SK-N-SH treated with all-trans-retinoic acid at 6 μM for 48 hours (cell line): ENCODE results near the gene GJC2.

ENCODE experiments used
- ARNTL ChIP-seq: fragments of 450-650 bp; formaldehyde crosslinking; IDR thresholded peaks from 2 replicates; pipeline ENCODE4 v1.5.0; 2020; ENCODE audit warnings: low read depth, mild to moderate bottlenecking, moderate library complexity, borderline replicate concordance
- BACH2 ChIP-seq: fragments of 250-450 bp; sonication (Bioruptor Pico); IDR thresholded peaks from 2 replicates; pipeline ENCODE4 v1.9.0; 2021; ENCODE audit warnings: mild to moderate bottlenecking, borderline replicate concordance
- CSDC2 ChIP-seq: fragments of 250-450 bp; sonication (Bioruptor Pico); IDR thresholded peaks from 2 replicates; pipeline ENCODE4 v1.5.0; 2020; ENCODE audit warnings: mild to moderate bottlenecking, moderate library complexity
- ESRRG ChIP-seq: fragments of 250-450 bp; sonication (Bioruptor Pico); IDR thresholded peaks from 2 replicates; pipeline ENCODE4 v1.6.1; 2021; ENCODE audit warnings: mild to moderate bottlenecking
- ISL1 ChIP-seq: fragments of 250-450 bp; sonication (Bioruptor Pico); IDR thresholded peaks from 2 replicates; pipeline ENCODE4 v2.1.2; 2022; ENCODE audit warnings: mild to moderate bottlenecking, moderate library complexity
- TCF4 ChIP-seq: fragments of 250-450 bp; sonication (Bioruptor Pico); IDR thresholded peaks from 2 replicates; pipeline ENCODE4 v1.8.0; 2021; ENCODE audit warnings: mild to moderate bottlenecking, moderate library complexity, borderline replicate concordance
- TOX ChIP-seq: fragments of 250-450 bp; sonication (Bioruptor Pico); IDR thresholded peaks from 2 replicates; pipeline ENCODE4 v1.8.0; 2021; ENCODE audit warnings: mild to moderate bottlenecking, moderate library complexity, borderline replicate concordance
- TSHZ2 ChIP-seq: fragments of 250-450 bp; sonication (Bioruptor Pico); IDR thresholded peaks from 2 replicates; pipeline ENCODE4 v1.5.0; 2020; ENCODE audit warnings: mild to moderate bottlenecking, moderate library complexity
- ZC3H10 ChIP-seq: fragments of 250-450 bp; sonication (Bioruptor Pico); IDR thresholded peaks from 2 replicates; pipeline ENCODE4 v1.5.1; 2021; ENCODE audit warnings: mild to moderate bottlenecking, moderate library complexity
- ZFP3 ChIP-seq: fragments of 250-450 bp; sonication (Bioruptor Pico); IDR thresholded peaks from 2 replicates; pipeline ENCODE4 v1.5.0; 2020; ENCODE audit warnings: mild to moderate bottlenecking, moderate library complexity
- ZNF565 ChIP-seq: fragments of 450-650 bp; formaldehyde crosslinking; conservative IDR thresholded peaks from 2 replicates; pipeline ENCODE4 v1.5.0; 2020; ENCODE audit warnings: low read depth, mild to moderate bottlenecking, moderate library complexity
- TF ChIP-seq, protein P1 (sequence below): fragments of 250-450 bp; sonication (Bioruptor Pico); IDR thresholded peaks from 2 replicates; pipeline ENCODE4 v1.5.1; 2020; ENCODE audit warnings: low read depth, mild to moderate bottlenecking, moderate library complexity

DNA sequence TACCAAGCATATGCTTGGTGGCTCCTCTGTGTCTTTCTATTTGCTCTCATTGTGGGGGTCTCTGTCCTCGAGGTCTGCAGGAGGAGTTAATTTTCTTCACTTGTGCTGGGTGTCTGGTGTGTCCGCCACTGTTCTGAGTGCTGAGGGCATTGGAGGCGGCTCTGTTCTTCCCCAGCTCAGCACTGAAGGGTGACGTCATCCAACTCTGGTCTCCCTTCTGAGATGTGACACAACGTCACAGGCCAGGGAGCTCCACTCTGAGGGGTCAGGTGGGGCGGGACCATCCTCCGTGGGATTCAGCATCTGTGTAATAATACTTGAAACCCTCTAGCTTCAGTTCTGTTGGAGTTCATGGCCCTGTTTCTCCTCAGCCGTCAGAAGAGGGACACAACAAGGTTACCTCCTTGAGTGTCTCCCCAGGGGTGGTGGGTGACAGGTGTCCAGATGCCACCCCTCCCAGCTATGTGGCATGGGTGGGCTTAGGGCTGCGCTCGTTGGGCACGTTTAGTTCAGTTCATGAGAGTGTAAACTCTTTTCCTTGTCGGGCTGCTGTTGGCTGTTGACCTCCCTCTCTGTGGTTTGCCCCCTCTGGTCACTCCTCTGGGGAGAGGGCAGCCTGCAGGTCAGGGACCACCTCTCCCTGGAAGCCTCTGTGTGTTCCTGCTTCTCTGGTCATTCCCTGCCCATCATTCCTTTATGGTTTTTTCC lies 19.0 kb downstream of the GJC2 start:
- TF ChIP-seq ZNF565 (no peak), ESRRG (no peak), TCF4 (CRISPR knock-in tag) (no peak), TOX (CRISPR knock-in tag) (no peak), ZFP3 (CRISPR knock-in tag) (no peak), ARNTL (CRISPR knock-in tag) (no peak), ZC3H10 (no peak), TSHZ2 (no peak), CSDC2 (no peak), BACH2 (CRISPR knock-in tag) (no peak), ISL1 (CRISPR knock-in tag) (no peak)
- TF ChIP-seq, protein P1, sequence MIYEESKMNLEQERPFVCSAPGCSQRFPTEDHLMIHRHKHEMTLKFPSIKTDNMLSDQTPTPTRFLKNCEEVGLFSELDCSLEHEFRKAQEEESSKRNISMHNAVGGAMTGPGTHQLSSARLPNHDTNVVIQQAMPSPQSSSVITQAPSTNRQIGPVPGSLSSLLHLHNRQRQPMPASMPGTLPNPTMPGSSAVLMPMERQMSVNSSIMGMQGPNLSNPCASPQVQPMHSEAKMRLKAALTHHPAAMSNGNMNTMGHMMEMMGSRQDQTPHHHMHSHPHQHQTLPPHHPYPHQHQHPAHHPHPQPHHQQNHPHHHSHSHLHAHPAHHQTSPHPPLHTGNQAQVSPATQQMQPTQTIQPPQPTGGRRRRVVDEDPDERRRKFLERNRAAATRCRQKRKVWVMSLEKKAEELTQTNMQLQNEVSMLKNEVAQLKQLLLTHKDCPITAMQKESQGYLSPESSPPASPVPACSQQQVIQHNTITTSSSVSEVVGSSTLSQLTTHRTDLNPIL (CRISPR knock-in tag): no peak
